ENCODE results near the gene MT1E.
"Not testable (repeated sequence)": the region's sequence is repeated elsewhere in the genome, so short reads cannot be mapped to it uniquely, and the experiment has no call there.

Gene MT1E

GRCh38 chr16:56643080-56643778, 17.6 kb downstream of the MT1E start:
- peak in 7 of 56 donors; percentile 8 to 61 (median 38) for DNase-seq

DNA sequence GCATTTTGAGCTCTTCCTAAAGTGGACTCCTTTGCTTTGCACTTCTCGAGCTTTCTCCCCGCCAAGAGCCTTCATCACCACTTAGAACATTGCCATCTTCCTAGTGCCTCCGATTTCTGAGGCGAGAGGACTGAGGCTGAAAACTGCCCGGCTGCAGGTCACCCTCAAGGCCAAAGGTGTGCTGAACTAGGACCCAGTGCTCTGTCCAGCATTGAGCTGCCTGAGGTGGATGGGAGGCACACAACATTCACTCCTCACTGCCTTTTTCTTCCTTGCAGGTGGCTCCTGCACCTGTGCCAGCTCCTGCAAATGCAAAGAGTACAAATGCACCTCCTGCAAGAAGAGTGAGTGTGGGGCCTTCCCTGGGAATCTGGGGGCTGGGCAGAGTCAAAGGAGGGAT, 18.3 kb downstream of the MT1E start:
- no peak for DNase-seq

- no peak for DNase-seq
Measured at GRCh38 chr16:56645311-56645710, 19.7 kb downstream of the MT1E start.

GRCh38 chr16:56645838-56646237, 20.3 kb downstream of the MT1E start:
- DNase-seq, result no peak

DNA sequence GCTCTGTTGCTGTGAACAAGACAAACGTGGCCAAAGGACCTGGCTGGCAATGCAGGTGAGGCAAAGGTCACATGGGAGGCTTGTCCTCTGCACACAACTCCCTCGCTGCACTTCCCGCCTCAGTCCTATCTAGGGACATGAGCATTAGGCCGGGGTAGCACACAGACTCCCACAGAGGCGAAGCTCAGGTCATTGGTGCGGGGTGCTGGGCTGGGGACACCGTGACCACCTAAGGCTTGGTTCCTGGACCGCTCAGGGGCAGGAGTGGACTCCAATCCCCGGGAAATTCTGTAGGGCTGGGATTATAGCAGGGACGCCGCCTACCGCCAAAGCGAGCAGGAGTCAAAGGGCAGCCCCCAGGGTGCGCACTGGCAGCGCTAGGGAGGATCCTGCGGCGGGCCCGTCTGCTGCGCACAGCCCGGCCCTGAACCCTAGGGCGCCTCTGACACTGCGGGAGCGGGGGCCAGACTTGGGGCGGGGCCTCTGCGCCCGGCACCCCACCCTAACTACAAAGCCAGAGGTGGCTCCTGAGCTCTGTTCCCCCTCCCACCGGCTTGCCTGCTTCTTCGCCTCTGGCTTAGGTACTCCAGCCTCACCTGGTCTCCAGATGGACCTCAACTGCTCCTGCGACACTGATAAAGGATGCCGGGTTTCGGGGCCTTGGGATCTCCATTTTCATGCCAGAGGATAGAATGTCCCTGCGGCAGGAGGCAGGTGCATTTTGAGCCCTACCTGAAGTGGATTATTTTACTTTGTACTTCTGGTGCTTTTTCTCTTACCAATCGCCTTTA, 22.3 kb downstream of the MT1E start:
- DNase-seq, result no peak

DNA sequence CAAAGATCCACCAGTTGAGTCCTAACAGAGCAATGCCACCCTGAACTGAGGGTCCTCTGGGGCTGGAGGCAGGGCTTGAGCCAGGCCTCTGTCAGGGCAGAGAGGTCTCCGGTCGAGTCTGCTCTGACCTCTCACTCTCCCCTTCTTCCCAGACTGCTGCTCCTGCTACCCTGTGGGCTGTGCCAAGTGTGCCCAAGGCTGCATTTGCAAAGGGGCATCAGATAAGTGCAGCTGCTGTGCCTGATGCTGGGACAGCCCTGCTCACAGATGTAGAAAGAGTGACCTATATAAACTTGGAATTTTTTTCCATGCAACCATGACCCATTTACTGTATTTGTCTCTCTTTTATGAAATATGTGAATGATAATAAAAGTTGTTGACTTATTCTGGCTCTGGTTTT, 23.7 kb downstream of the MT1E start:
- no peak for DNase-seq

GRCh38 chr16:56649820-56650219, 24.2 kb downstream of the MT1E start:
- DNase-seq, result no peak

- DNase-seq, result no peak
Measured at GRCh38 chr16:56651586-56651985, 26.0 kb downstream of the MT1E start, which contains the start of gene MT1B. Gene MT1B, plus strand, starts transcription at chr16:56651886. Its CDS starts 68 bp downstream, at chr16:56651954.

DNA sequence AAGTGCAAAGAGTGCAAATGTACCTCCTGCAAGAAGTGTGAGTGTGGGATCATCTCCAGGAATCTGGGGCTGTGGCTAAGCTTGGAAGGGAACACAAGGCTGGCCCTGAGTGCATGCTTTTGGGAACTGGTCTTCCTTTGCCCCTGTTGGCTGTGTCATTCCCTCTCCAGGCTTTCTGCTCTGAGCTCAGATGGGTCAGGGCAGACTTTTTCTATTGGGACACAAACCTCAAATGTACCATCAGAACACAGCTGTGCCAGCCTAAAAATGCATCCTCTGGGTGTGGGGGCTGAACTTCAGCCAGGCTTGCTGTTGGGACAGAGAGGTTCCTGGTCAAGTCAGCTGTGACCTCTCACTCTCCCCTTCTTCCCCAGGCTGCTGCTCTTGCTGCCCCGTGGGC, 27.0 kb downstream of the MT1E start:
- DNase-seq, result no peak

DNA sequence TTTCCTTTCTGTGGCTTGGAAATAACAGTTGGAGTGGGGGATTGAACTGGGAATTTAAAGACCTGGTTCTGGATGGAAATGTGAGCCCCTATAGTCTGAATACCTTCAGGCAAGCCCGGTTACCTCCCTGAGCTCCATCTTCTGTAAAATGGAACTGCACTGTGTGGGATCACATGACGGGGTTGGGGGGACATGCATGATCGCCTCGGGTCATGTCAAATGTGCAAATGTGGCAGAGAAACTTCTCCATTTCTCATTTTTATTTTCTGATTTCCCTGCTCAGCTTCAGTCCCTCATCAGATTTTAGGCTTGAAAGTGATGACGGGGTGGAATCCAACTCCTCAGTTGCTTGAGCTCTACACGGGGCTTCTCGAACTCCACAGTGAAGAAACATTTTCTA, 27.6 kb downstream of the MT1E start:
- DNase-seq, result no peak

DNA sequence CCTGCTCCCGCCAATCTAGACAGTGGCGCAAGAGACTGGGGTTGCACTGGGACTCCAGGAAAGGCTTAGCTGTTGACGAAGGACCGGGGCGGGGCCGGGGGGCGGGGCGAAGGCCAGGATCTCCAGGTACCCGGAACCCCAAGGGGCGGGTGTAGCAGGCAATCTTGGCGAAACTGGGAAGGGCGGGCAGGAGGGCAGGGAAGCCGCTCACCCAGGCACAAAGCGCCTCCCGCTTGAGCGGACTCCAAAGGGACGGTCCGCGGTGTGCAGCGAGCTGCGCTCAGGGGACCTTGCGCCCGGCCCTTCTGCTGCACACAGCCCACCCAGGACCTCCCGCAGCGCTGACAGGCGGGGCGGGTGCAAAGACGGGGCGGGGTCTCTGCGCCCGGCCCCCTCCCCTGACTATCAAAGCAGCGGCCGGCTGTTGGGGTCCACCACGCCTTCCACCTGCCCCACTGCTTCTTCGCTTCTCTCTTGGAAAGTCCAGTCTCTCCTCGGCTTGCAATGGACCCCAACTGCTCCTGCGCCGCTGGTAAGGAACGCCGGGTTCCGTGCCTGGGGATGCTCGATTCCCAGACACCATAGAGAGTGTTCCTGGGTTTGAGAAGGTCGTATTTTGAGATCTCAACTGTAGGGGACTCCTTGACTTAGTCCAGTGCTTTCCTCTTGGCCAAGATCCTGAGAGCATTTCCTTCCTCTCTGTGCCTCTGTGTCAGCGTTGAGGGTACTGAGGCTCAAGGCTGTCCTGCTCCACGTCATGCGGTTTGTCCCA, 32.2 kb downstream of the MT1E start, which contains the start of gene MT1F:
MT1F (plus strand) TSS at position 405 of the 772 bp plus-strand sequence; CDS start at position 505, 100 bp downstream.
- DNase-seq, result peak in 34 of 56 donors; percentile 16 to 81 (median 39)

GRCh38 chr16:56658327-56658875, 32.8 kb downstream of the MT1E start:
- peak in 1 of 56 donors; percentile 19 for DNase-seq

- DNase-seq, result peak in 20 of 56 donors; percentile 9 to 68 (median 38)
Measured at GRCh38 chr16:56662357-56663354, 37.1 kb downstream of the MT1E start.

- DNase-seq, result no peak
Measured at GRCh38 chr16:56664506-56664905, 38.9 kb downstream of the MT1E start.

DNA sequence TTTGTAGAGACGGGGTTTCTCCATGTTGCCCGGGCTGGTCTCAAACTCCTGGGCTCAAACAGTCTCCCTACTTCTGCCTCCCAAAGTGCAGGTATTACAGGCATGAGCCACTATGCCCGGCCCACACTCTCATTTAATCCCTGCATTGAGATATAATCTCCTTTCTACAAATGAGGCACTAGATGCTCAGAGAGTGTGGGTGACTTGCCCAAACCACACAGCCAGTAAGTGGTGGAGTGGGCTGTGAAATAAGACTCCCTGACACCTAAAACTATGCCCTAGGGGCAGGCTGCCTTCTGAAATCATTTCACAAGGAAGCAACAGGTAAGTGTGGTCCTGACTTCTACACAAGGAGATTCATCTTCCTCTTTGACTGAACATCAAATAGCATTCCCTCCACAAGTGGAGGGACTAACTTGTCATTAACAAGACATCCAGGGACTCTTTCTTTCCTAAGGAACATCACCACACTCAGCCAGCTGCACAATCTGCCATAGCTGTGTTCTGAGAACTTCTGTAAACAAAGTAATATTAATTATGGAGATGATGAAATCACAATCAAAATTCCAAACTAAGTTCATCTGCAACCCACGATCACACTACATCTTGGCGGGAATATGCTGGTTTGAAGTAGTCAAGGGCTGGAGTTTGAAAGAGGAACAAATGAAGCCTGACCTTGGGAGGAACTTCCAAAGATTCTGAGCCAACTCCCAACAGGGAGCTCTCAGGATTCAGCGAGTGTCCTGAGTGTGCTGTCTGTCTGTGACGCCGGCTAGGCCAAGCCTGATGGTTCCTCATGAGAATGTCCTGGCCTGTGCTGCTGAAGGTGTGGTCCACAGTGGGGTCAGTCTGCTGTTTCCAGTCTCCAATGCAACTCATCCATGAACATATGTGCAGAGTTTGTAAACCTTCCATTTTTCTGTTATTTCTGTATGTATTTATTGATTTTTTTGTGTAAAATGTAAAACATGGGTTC, 40.0 kb downstream of the MT1E start:
- not testable (repeated sequence) for DNase-seq

DNA sequence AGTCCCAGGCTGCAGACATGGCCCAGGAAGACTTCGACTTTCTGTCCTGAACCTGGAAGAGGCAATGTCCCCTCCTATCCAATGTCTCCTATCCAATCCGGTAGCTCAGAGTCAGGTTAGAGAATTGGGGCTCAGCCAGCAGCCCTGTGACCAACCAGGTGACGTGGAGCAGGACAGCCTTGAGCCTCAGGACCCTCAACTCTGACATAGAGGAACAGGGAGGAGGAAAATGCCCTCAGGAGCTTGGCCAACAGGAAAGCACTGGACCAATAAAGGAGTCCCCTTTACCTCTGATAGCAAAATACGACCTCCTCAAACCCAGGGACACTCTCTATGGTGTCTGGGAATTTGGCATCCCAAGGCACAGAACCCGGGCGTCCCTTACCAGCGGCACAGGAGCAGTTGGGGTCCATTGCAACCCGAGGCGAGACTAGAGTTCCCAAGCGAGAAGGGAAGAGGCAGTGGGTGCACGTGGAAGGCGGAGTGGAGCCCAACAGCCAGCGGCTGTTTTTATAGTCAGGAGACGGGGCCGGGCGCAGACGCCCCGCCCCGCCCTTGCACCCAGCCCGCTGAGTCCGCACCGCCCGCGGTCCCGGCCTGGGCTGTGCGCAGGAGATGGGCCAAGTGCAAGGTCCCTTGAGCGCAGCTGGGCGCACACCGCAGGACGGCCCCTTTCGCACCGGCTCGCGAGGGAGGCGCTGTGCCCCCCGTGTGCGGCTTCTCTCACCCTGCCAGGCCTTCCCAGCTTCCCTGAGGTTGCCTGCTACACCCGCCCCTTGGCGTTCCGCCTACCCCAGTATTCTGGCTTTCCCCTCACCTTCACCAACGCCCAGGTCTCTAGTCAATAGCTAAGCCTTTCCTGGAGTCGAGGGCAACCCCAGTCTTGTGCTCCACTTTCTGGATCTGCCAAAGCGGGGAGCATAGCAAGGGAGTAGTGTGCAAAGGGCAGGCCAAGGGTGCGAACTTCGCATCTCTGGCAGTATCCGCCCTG, 42.3 kb downstream of the MT1E start, which contains the start of gene MT1G:
MT1G (minus strand) TSS at position 485 of the 991 bp plus-strand sequence; CDS start at position 413, 72 bp downstream.
- peak in 16 of 56 donors; percentile 19 to 66 (median 34) for DNase-seq
